ENCODE measurements around the gene FGFR3.

- TF ChIP-seq POLR2AphosphoS5 (IDR thresholded peaks at IDR 0.05) (no peak), CTCF (IDR thresholded peaks at IDR 0.05 in 8 of 11, conservative IDR thresholded peaks at IDR 0.05 in 3 of 11) (no peak), POLR2A (IDR thresholded peaks at IDR 0.05) (no peak)
These were observed 28.8 kb downstream of the FGFR3 start for GRCh38 chr4:1821679-1822567.
